ENCODE results near the gene ERVW-1.

ERVW-1 gene

GRCh38 chr7:92422926-92423325 is 54.8 kb downstream of the ERVW-1 start:
- DNase-seq: no peak

- peak; percentile 36 for DNase-seq
These were observed 55.9 kb downstream of the ERVW-1 start for GRCh38 chr7:92421676-92422435.
